ENCODE measurements around the gene EVI5L. TPM values are rescaled to one million over a fixed set of nuclear protein-coding genes. Genes with fewer than 3 reads are reported as not detected.
A peak's percentile ranks its signal among the peaks of the same experiment; 100 is the strongest.

The EVI5L gene
- total and polyA plus RNA-seq, 2 of the 8 experiments (the other 6 are each of a cell fraction or from before 2014, with no cell fraction given) = 7.2 to 11.0 TPM

- no peak overlapping the region for H3K4ac ChIP-seq (replicated peaks; ENCODE audit: insufficient read length, low read depth, low read length)
- peaks cover 16% of the 10 kb centered on the region for H3K23me2 ChIP-seq (ENCODE audit: low read depth, low read length)
- H3K9me3 ChIP-seq (ENCODE audit: insufficient read depth in 2 of 2, low read depth in 1 of 2, low read length in 1 of 2) = no peaks in the 10 kb centered on the region
- ChIA-PET CTCF (ENCODE audit: partially characterized antibody) (interaction anchor here (1.1 to 1.4 kb wide), 6 partner anchors 13 to 45 kb away, joined by 3 to 6 read pairs (median 4); no protein-coding TSS in a partner anchor), POLR2A (ENCODE audit: partially characterized antibody) (interaction anchor here (0.6 to 3.4 kb wide), 11 partner anchors 8 to 234 kb away, joined by 3 to 20 read pairs (median 3); partner anchors contain the start of gene MAP2K7)
- H3K36me3 ChIP-seq (ENCODE audit: control insufficient read depth in 2 of 4, insufficient read depth in 4 of 4, low read length in 3 of 4) = no peaks in the 10 kb centered on the region
- peak overlapping the region; percentile 67 to 98 (median 70); a peak in 5 of 8 replicates for H3K4me3 ChIP-seq (ENCODE audit: extremely low read depth in 1 of 4, insufficient read depth in 2 of 4, low read depth in 3 of 4, low read length in 4 of 4)
- H3K27ac ChIP-seq (ENCODE audit: low read depth, low read length) = no peak overlapping the region
- WGBS, 2 experiments (ENCODE audit: extremely low coverage in 1 of 2, insufficient coverage in 1 of 2, insufficient read length in 1 of 2, insufficient replicate concordance in 2 of 2, low coverage in 1 of 2, low lambda C conversion rate in 2 of 2, missing lambda C conversion rate in 1 of 2) = 79% methylated on average over 30 of the region's 47 CpGs; no CpG with 5 or more reads in 1 of the 2 experiments
- H3K79me2 ChIP-seq (ENCODE audit: control insufficient read depth in 1 of 2, insufficient read depth in 2 of 2, low read length in 2 of 2) = no peaks in the 10 kb centered on the region
- peak overlapping the region; percentile 89 to 100 for H3K4me2 ChIP-seq (ENCODE audit: insufficient read depth in 1 of 2, low read depth in 2 of 2, low read length in 2 of 2)
- H2BK5ac ChIP-seq (ENCODE audit: low read depth, low read length) = no peak overlapping the region
- H3K79me1 ChIP-seq (ENCODE audit: low read depth, low read length) = no peaks in the 10 kb centered on the region; the same call in 1 of the 2 replicates
- no peak overlapping the region for H2BK120ac ChIP-seq (replicated peaks; ENCODE audit: low read depth, low read length)
- no peak overlapping the region for H2AK5ac ChIP-seq (ENCODE audit: low read depth, low read length)
- DNase-seq (ENCODE audit: low read depth in 1 of 2, low spot score in 2 of 2) (no peak), FAIRE-seq (no peak)
- peaks cover 0 to 21% (median 16%) of the 10 kb centered on the region in 4 experiments; a peak in 5 of 7 replicates for H3K4me1 ChIP-seq (replicated peaks in 1 of 4; ENCODE audit: control insufficient read depth in 3 of 4, insufficient read depth in 4 of 4, low read length in 3 of 4)
- no peak overlapping the region for H3K14ac ChIP-seq (ENCODE audit: insufficient read length)
- H4K20me1 ChIP-seq (replicated peaks in 1 of 2; ENCODE audit: control insufficient read depth in 1 of 2, insufficient read depth in 2 of 2, low read length in 2 of 2) = peaks cover 4% of the 10 kb centered on the region in 2 experiments
- no peak overlapping the region for H3K18ac ChIP-seq (ENCODE audit: extremely low read depth, low read length)
- no peak overlapping the region for H4K8ac ChIP-seq (ENCODE audit: extremely low read depth, insufficient read depth, low read length)
- no peak overlapping the region for H4K91ac ChIP-seq (replicated peaks; ENCODE audit: insufficient read length, low read length)
- H2BK12ac ChIP-seq (ENCODE audit: low read depth, low read length) = no peak overlapping the region
- no peak overlapping the region for H2BK15ac ChIP-seq (ENCODE audit: low read length)
- H3K23ac ChIP-seq (ENCODE audit: insufficient read length) = no peak overlapping the region
- no peak overlapping the region for H4K5ac ChIP-seq (ENCODE audit: insufficient read length, low read depth, low read length)
- no peak overlapping the region for H2AFZ ChIP-seq (ENCODE audit: low read length)
- peaks cover 0 to 10% (median 6%) of the 10 kb centered on the region in 4 experiments; a peak in 4 of 7 replicates for H3K27me3 ChIP-seq (replicated peaks in 1 of 4; ENCODE audit: control insufficient read depth in 3 of 4, extremely low read depth in 1 of 4, insufficient read depth in 3 of 4, low read length in 3 of 4)
- H2BK20ac ChIP-seq (ENCODE audit: low read length) = no peak overlapping the region
- H3K56ac ChIP-seq (replicated peaks; ENCODE audit: insufficient read length, low read depth, low read length) = no peak overlapping the region
- no peak overlapping the region for H3K9ac ChIP-seq (replicated peaks in 1 of 4; ENCODE audit: extremely low read depth in 1 of 4, low read depth in 3 of 4, low read length in 3 of 4)
- no peak for TF ChIP-seq ATF2 (IDR thresholded peaks at IDR 0.05; ENCODE audit: low read length)
- TF ChIP-seq ZNF274 (IDR thresholded peaks at IDR 0.05; ENCODE audit: borderline replicate concordance, extremely low read depth, low read length) = no peak
- 0 out of 2 replicates have a peak, but pooled peaks have one; percentile 38 for TF ChIP-seq RBBP5 (IDR thresholded peaks at IDR 0.05; ENCODE audit: borderline replicate concordance, low read depth, low read length)
- peak; percentile 69 for TF ChIP-seq KDM1A (IDR thresholded peaks at IDR 0.05; ENCODE audit: borderline replicate concordance, low read length)
- TF ChIP-seq ATF3 (IDR thresholded peaks at IDR 0.05; ENCODE audit: insufficient read depth, low read depth, low read length) = no peak
- no peak; a peak in 1 of 3 replicates for TF ChIP-seq POLR2A (IDR thresholded peaks at IDR 0.05; ENCODE audit: control extremely low read depth in 1 of 2, low read depth in 2 of 2, low read length in 2 of 2)
- no peak for TF ChIP-seq SIRT6 (IDR thresholded peaks at IDR 0.05; ENCODE audit: low read length)
- TF ChIP-seq RFX5 (IDR thresholded peaks at IDR 0.05; ENCODE audit: borderline replicate concordance, low read depth, low read length) = no peak
- no peak for TF ChIP-seq JUND (IDR thresholded peaks at IDR 0.05; ENCODE audit: low read length)
Observed at GRCh38 chr19:7872306-7873204, 42.5 kb downstream of the EVI5L start.
